H9 (cell line): ENCODE results near the gene DAAM1. TPM values are rescaled to one million over a fixed set of nuclear protein-coding genes. Genes with fewer than 3 reads are reported as not detected.

Source experiments
- DNase-seq: peaks from one replicate; pipeline ENCODE4 v3.0.0-alpha.2; 2017
- H2AFZ ChIP-seq: one replicate; pipeline ENCODE4 v1.6.1; 2013; ENCODE audit warnings: mild to moderate bottlenecking, low read length, control low read depth, moderate library complexity
- H2AK5ac ChIP-seq: 2 replicates; pipeline ENCODE4 v1.6.1; 2013; ENCODE audit warnings: low read length, control low read depth, mixed read lengths; ENCODE audit not compliant: insufficient read length
- H2BK120ac ChIP-seq: one replicate; pipeline ENCODE4 v1.6.1; 2013; ENCODE audit warnings: low read depth, mild to moderate bottlenecking, low read length, control low read depth, inconsistent platforms; ENCODE audit not compliant: poor library complexity, severe bottlenecking
- H2BK12ac ChIP-seq: 2 replicates; pipeline ENCODE4 v1.6.1; 2013; ENCODE audit warnings: low read length, control low read depth, mixed read lengths, low read depth; ENCODE audit not compliant: insufficient read length
- H2BK15ac ChIP-seq: 2 replicates; pipeline ENCODE4 v1.6.1; 2013; ENCODE audit warnings: low read depth, low read length, control low read depth
- H2BK20ac ChIP-seq: one replicate; pipeline ENCODE4 v1.6.1; 2013; ENCODE audit warnings: low read depth, mild to moderate bottlenecking, low read length, control low read depth, inconsistent platforms; ENCODE audit not compliant: poor library complexity, severe bottlenecking
- H2BK5ac ChIP-seq: 2 replicates; pipeline ENCODE4 v1.6.1; 2013; ENCODE audit warnings: low read length, control low read depth, mixed read lengths; ENCODE audit not compliant: insufficient read length
- H3K14ac ChIP-seq: 2 replicates; pipeline ENCODE4 v1.6.1; 2013; ENCODE audit warnings: low read length, control low read depth; ENCODE audit not compliant: insufficient read depth
- H3K18ac ChIP-seq: 2 replicates; pipeline ENCODE4 v1.6.1; 2013; ENCODE audit warnings: low read depth, mild to moderate bottlenecking, mixed read lengths, low read length, control low read depth; ENCODE audit not compliant: insufficient read length
- H3K23ac ChIP-seq: 2 replicates; pipeline ENCODE4 v1.6.1; 2013; ENCODE audit warnings: low read length, control low read depth, mixed read lengths, low read depth; ENCODE audit not compliant: insufficient read length
- H3K23me2 ChIP-seq: 2 replicates; pipeline ENCODE4 v1.6.1; 2013; ENCODE audit warnings: low read depth, mild to moderate bottlenecking, mixed read lengths, low read length, control low read depth; ENCODE audit not compliant: insufficient read length, poor library complexity, severe bottlenecking
- H3K27ac ChIP-seq: 2 replicates; pipeline ENCODE4 v1.5.1; 2013; ENCODE audit warnings: low read length, control low read depth, mixed read lengths, low read depth; ENCODE audit not compliant: insufficient read length
- H3K27me3 ChIP-seq: 2 replicates; pipeline ENCODE4 v1.6.1; 2013; ENCODE audit warnings: low read length, control low read depth, inconsistent platforms; ENCODE audit not compliant: insufficient read depth
- H3K4ac ChIP-seq: 2 replicates; pipeline ENCODE4 v1.6.1; 2013; ENCODE audit warnings: low read depth, mild to moderate bottlenecking, control low read depth, inconsistent platforms, low read length, moderate library complexity
- H3K4me1 ChIP-seq: 2 replicates; pipeline ENCODE4 v1.6.1; 2013; ENCODE audit warnings: low read length, control low read depth, inconsistent platforms; ENCODE audit not compliant: insufficient read depth
- H3K4me2 ChIP-seq: 2 replicates; pipeline ENCODE4 v1.6.1; 2013; ENCODE audit warnings: low read length, control low read depth, mixed read lengths; ENCODE audit not compliant: insufficient read length, insufficient read depth
- H3K56ac ChIP-seq: 2 replicates; pipeline ENCODE4 v1.6.1; 2013; ENCODE audit warnings: low read depth, mild to moderate bottlenecking, mixed read lengths, low read length, control low read depth; ENCODE audit not compliant: insufficient read length
- H3K79me1 ChIP-seq: 2 replicates; pipeline ENCODE4 v1.6.1; 2013; ENCODE audit warnings: low read depth, mild to moderate bottlenecking, moderate library complexity, low read length, control low read depth, inconsistent platforms; ENCODE audit not compliant: insufficient read depth, poor library complexity, severe bottlenecking
- H3K79me2 ChIP-seq: 2 replicates; pipeline ENCODE4 v1.6.1; 2013; ENCODE audit warnings: low read length, control low read depth, inconsistent platforms; ENCODE audit not compliant: insufficient read depth
- H3K9ac ChIP-seq: 2 replicates; pipeline ENCODE4 v1.6.1; 2013; ENCODE audit warnings: low read length, control low read depth, mixed read lengths; ENCODE audit not compliant: insufficient read length; ENCODE audit errors: extremely low read depth
- H3K9me3 ChIP-seq: one replicate; pipeline ENCODE4 v1.6.1; 2013; ENCODE audit warnings: low read depth, low read length, inconsistent platforms; ENCODE audit not compliant: control insufficient read depth
- H3T11ph ChIP-seq: one replicate; pipeline ENCODE4 v1.6.1; 2013; ENCODE audit warnings: mild to moderate bottlenecking, low read length, control low read depth, inconsistent platforms
- H4K20me1 ChIP-seq: one replicate; pipeline ENCODE4 v1.6.1; 2013; ENCODE audit not compliant: control insufficient read depth, insufficient read length, insufficient read depth
- H4K5ac ChIP-seq: 2 replicates; pipeline ENCODE4 v1.6.1; 2013; ENCODE audit warnings: low read depth, mild to moderate bottlenecking, mixed read lengths, low read length, control low read depth; ENCODE audit not compliant: insufficient read length
- H4K8ac ChIP-seq: replicated peaks from 2 replicates; pipeline ENCODE4 v1.6.1; 2013; ENCODE audit warnings: low read length, control low read depth, mixed read lengths, low read depth; ENCODE audit not compliant: insufficient read length
- H4K91ac ChIP-seq: 2 replicates; pipeline ENCODE4 v1.6.1; 2013; ENCODE audit warnings: low read depth, mild to moderate bottlenecking, moderate library complexity, mixed read lengths, low read length, control low read depth; ENCODE audit not compliant: insufficient read length
- H3K27ac Mint-ChIP-seq, 3 experiments: 2 replicates in 2 of 3; 3 replicates in 1 of 3; pipeline ENCODE4 v1.8.0; 2020 to 2021; ENCODE audit warnings: mixed read lengths in 3 of 3, mild to moderate bottlenecking in 1 of 3, moderate library complexity in 1 of 3
- H3K27me3 Mint-ChIP-seq: 2 replicates; pipeline ENCODE4 v1.8.0; 2021; ENCODE audit warnings: low read depth, mild to moderate bottlenecking, moderate library complexity, mixed read lengths
- H3K36me3 Mint-ChIP-seq, 3 experiments: 2 replicates in 2 of 3; 3 replicates in 1 of 3; pipeline ENCODE4 v1.8.0; 2020 to 2021; ENCODE audit warnings: low read depth in 3 of 3, mixed read lengths in 3 of 3; ENCODE audit not compliant: insufficient read depth in 1 of 3
- H3K4me1 Mint-ChIP-seq, 2 experiments: 2 replicates each; pipeline ENCODE4 v1.8.0; 2020; ENCODE audit warnings: mixed read lengths in 2 of 2
- H3K4me3 Mint-ChIP-seq, 2 experiments: 2 replicates in 1 of 2; 3 replicates in 1 of 2; pipeline ENCODE4 v1.8.0; 2020 to 2021; ENCODE audit warnings: mild to moderate bottlenecking in 2 of 2, mixed read lengths in 2 of 2, moderate library complexity in 1 of 2
- H3K9me3 Mint-ChIP-seq, 2 experiments: 2 replicates in 1 of 2; 3 replicates in 1 of 2; pipeline ENCODE4 v1.8.0; 2020; ENCODE audit warnings: mild to moderate bottlenecking in 2 of 2, mixed read lengths in 2 of 2, moderate library complexity in 1 of 2
- CTCF ChIP-seq: fragments of 200-600 bp; sonication (generic); conservative IDR thresholded peaks from 3 replicates; pipeline ENCODE4 v1.8.0; 2021; ENCODE audit warnings: antibody characterized with exemption, mild to moderate bottlenecking
- WGBS: extraction: QIAGEN DNeasy Blood & Tissue Kit; methylation state at CpG from one replicate; pipeline ENCODE4 v1.1.7; 2013; ENCODE audit warnings: missing lambda C conversion rate, low lambda C conversion rate, mixed read lengths; ENCODE audit not compliant: insufficient read length; ENCODE audit errors: extremely low coverage; 5-methylcytosine and 5-hydroxymethylcytosine counted together
- total RNA-seq: library from RNA; stranded (reverse); gene quantifications from 2 replicates; pipeline ENCODE4 v1.2.1, GENCODE V29; 2021

DAAM1 gene
- total RNA-seq, 1 experiment from 2014 or later = 19.5 TPM

GRCh38 chr14:59330455-59330854 lies 142.0 kb downstream of the DAAM1 start:
- peaks cover 5 to 9% (median 6%) of the 10 kb centered on the region in 3 experiments; a peak in 5 of 7 replicates for H3K36me3 Mint-ChIP-seq
- H3K9me3 ChIP-seq = no peaks in the 10 kb centered on the region
- no peaks in the 10 kb centered on the region for H3K79me2 ChIP-seq

More at GRCh38 chr14:59330455-59330854, 142.0 kb downstream of the DAAM1 start:
- H3K18ac ChIP-seq = no peak overlapping the region
- no peaks in the 10 kb centered on the region for H3K27me3 ChIP-seq
- no peak overlapping the region for H2AFZ ChIP-seq
- no peak overlapping the region for H4K5ac ChIP-seq
- H3K23me2 ChIP-seq = no peaks in the 10 kb centered on the region
- H4K91ac ChIP-seq = no peak overlapping the region
- no peak overlapping the region for H2BK5ac ChIP-seq
- no peaks in the 10 kb centered on the region for H3K79me1 ChIP-seq
- no peak overlapping the region for H3K23ac ChIP-seq
- no peak overlapping the region for H2BK20ac ChIP-seq
- H2BK120ac ChIP-seq = no peak overlapping the region
- H3K4me1 ChIP-seq = peaks cover 6% of the 10 kb centered on the region; the same call in 1 of the 2 replicates
- H3K27ac ChIP-seq = no peak overlapping the region
- no peak overlapping the region for H2AK5ac ChIP-seq
- H3K4me3 Mint-ChIP-seq = no peak overlapping the region
- H3K9ac ChIP-seq = no peak overlapping the region
- no peak overlapping the region for H2BK12ac ChIP-seq
- H3K27ac Mint-ChIP-seq = peak overlapping the region in 2 of 3 experiments; percentile 10 to 90; a peak in 3 of 7 replicates
- no peaks in the 10 kb centered on the region for H3K9me3 Mint-ChIP-seq
- H3K56ac ChIP-seq = no peak overlapping the region
- TF ChIP-seq CTCF = no peak
- DNase-seq = no peak
- H3K4ac ChIP-seq = no peak overlapping the region
- no peak overlapping the region for H3K14ac ChIP-seq
- H4K8ac ChIP-seq = no peak overlapping the region
- H3K4me2 ChIP-seq = no peak overlapping the region
- H3T11ph ChIP-seq = no peak overlapping the region
- peaks cover 47 to 52% of the 10 kb centered on the region in 2 experiments for H3K4me1 Mint-ChIP-seq
- WGBS = no CpG with 5 or more reads among the region's 5 CpGs
- H4K20me1 ChIP-seq = no peaks in the 10 kb centered on the region
- H3K27me3 Mint-ChIP-seq = no peaks in the 10 kb centered on the region
- H2BK15ac ChIP-seq = no peak overlapping the region
